HS-27A (cell line): ENCODE results near the gene VIPR1.

Source experiments
- DNase-seq: peaks from one replicate; pipeline ENCODE4 v3.0.0-alpha.2; 2012; ENCODE audit warnings: low read depth, missing footprints

VIPR1 gene, protein sequence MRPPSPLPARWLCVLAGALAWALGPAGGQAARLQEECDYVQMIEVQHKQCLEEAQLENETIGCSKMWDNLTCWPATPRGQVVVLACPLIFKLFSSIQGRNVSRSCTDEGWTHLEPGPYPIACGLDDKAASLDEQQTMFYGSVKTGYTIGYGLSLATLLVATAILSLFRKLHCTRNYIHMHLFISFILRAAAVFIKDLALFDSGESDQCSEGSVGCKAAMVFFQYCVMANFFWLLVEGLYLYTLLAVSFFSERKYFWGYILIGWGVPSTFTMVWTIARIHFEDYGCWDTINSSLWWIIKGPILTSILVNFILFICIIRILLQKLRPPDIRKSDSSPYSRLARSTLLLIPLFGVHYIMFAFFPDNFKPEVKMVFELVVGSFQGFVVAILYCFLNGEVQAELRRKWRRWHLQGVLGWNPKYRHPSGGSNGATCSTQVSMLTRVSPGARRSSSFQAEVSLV

DNA sequence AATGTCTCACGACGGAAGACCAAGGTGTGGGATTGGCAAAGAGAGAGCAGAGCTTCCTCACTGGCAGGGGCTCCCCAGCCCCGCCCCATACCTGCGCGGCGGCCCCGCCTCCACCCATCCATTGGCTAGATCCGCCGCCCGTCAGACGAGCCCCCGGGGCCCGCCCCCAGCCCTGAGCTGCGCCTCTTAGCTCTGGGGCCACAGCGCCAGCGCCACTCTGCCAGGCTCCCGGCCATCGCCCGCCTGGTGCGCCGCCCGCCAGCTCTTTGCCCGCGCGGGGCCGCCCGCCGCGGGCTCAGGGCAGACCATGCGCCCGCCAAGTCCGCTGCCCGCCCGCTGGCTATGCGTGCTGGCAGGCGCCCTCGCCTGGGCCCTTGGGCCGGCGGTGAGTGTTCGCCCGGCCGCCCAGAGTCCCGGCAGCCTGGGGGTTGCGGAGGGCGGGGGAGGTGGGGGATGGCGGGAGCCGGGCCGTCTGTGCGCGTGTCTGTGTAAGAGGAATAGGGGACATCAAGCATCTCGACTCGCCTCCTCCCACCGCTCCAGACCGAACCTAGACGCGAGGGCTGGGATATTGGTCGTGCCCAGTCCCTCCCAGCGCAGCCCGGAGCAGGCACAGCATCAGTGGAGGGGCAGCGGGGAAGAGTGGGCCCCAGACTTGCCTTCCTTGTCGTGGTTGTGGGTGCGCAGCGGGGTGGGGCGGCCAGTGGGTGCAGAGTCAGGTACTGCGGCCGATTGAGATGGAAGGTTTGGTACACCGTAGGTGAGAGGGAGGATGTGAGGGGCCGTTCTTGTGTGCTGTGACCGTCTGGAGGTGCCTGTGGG, at the start of gene VIPR1:
Gene VIPR1 (plus strand): TSS at position 215 of the 822 bp plus-strand sequence. CDS start 93 bp downstream, at position 308.
- no peak for DNase-seq

DNA sequence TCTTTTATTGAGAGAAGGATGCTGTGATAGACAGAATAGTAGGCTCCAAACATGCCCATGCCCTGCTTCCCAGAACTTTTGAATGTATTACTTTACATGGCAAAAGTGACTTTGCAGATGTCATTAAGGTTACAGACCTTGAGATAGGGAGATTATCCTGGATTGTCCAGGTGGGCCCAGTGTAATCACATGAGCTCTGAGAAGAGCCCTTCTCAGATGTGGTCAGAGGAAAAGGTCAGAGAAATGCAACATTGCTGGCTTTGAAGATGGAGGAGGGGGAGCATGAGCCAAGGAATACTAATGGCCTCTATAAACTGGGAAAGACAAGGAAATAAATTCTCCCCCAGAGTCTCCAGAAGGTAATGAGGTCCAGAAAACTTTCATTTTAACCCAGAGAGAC, 46.2 kb upstream of the VIPR1 start:
- no peak for DNase-seq

DNA sequence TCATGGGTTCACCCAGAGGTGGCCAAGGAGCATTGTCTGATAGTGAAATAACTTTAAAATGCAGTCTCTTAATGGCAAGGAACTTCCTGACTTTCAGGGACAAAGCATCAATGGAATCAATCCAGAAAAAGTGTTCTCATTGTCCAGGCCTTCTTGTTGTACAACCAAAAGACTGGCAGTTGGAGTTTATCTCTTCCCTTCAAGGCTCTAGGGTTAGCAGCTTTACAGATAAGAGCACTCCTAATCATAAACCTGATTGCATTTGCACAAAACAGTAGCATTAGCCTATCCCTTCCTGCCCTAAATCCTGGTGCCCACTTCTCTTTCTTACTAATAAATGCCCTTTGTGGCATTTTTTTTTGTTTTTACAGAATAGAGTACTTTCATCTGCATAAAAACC, 43.3 kb upstream of the VIPR1 start:
- no peak for DNase-seq

GRCh38 chr3:42461762-42462161, 40.7 kb upstream of the VIPR1 start:
- DNase-seq = no peak

DNA sequence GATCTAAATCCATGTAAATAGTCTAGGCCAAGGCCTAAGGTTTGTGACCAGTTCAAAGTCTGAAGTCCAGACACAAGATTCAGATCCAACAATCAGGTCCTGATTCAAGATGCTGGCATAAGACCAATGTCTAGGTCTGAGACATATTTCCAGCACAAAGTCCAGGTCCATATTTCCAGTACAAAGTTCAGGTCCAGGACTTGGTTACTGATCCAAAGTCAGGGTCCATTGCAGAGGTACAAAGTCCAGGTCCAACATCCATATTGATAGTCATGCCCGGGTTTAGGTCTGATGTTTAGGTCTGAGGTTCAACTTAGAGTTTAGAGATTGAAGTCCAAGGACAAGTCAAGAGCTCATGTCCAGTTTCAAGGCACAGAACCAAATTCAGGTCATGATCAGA, 39.4 kb upstream of the VIPR1 start:
- DNase-seq = no peak

GRCh38 chr3:42468111-42468510, 34.3 kb upstream of the VIPR1 start:
- no peak for DNase-seq

- no peak for DNase-seq
These were observed 29.9 kb upstream of the VIPR1 start for GRCh38 chr3:42472555-42472954.

GRCh38 chr3:42473083-42473932, 29.1 kb upstream of the VIPR1 start:
- DNase-seq = peak; percentile 59

- no peak for DNase-seq
These were observed 26.0 kb upstream of the VIPR1 start for GRCh38 chr3:42476225-42477125.

GRCh38 chr3:42477696-42478095, 24.7 kb upstream of the VIPR1 start:
- DNase-seq = no peak

- no peak for DNase-seq
These were observed 23.6 kb upstream of the VIPR1 start for GRCh38 chr3:42478830-42479229.

- DNase-seq = no peak
These were observed 15.5 kb upstream of the VIPR1 start for GRCh38 chr3:42486814-42487565.

GRCh38 chr3:42488687-42489086, 13.8 kb upstream of the VIPR1 start:
- DNase-seq = no peak

- no peak for DNase-seq
These were observed 13.1 kb upstream of the VIPR1 start for GRCh38 chr3:42489116-42489936.

DNA sequence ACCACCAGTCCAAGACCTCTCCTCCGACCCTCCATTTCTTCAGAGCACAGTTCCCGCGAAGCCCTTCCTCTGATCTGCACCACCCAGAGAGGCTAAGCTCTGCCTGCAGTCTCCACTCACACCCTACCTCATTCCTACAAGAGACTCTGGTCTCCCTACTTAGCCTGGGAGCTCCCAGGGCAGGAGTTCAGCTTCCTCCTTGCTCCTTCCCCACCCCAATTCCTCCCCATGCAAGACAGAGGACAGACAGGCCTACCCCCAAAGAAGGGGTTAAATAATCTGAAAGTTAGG, 12.6 kb upstream of the VIPR1 start:
- no peak for DNase-seq

GRCh38 chr3:42490243-42490642, 12.2 kb upstream of the VIPR1 start:
- DNase-seq = no peak

GRCh38 chr3:42491881-42492507, 10.4 kb upstream of the VIPR1 start:
- DNase-seq = no peak

DNA sequence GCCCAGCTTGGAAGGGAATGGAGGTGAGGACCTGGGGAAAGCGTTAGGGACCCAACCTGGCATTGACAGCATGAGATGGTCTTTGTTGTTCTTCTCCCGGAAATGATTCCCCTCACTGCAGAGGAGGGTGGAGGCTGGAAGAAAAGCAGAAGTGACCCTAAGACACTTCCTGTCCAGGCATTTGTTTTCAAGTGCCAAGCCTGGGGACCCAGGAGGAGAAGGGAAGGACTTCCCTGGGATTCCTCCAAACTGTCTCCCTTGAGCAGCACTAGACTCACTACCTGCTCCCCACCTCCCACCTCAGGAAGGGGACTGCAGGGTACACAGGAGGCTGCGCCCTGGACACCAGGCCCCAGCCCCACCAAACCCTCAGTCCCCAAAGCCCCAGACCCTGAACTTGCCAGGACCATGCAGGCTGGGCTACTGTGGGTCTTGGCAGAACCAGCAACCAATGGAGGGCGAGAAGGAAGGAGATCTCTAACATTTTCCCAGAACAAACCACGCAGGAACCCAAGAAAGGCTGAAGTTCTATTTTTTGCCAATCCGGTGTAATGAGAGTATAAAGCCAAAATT, 9.8 kb upstream of the VIPR1 start:
- DNase-seq = no peak
